ENCODE results near the gene GLB1L3.
A peak's percentile ranks its signal among the peaks of the same experiment; 100 is the strongest.

Gene GLB1L3

DNA sequence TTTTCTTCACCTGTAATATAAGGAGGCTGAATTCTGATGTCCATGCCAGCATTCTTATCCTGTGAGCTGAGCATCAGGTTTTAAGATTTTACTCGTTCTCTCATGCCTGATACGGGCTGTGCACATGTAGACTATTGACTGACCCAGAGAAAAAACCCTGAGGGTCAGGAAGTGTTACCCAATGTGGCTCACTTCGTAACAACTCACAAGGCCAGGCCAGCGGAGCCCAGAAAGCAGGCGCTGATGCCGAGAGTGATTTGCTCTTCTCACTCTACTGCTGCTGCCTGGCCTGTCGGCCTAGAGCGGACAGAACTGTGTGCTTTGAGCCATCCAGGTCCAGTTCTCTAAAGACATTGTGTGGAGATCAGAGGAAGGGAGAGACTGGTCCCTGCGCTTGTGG, 33.8 kb upstream of the GLB1L3 start:
- Histone ChIP-seq H3K4me1 (ENCODE audit: control insufficient read depth, low read length) (no peaks in the 10 kb centered on the region), H3K9me2 (replicated peaks; ENCODE audit: control insufficient read depth, low read length) (no peaks in the 10 kb centered on the region), H3K4me2 (ENCODE audit: low read length) (no peak overlapping the region), H3K4me3 (ENCODE audit: low read length) (no peak overlapping the region), H3K27ac (ENCODE audit: low read depth, low read length) (no peak overlapping the region), H3K27me3 (ENCODE audit: control insufficient read depth, low read length) (peaks cover 11% of the 10 kb centered on the region; the same call in 1 of the 2 replicates), H4K20me1 (ENCODE audit: control insufficient read depth, insufficient read depth, low read depth, low read length) (peaks cover 4% of the 10 kb centered on the region), H3F3A (ENCODE audit: control insufficient read depth, insufficient read depth) (no peaks in the 10 kb centered on the region), H3K79me2 (ENCODE audit: control insufficient read depth, low read length) (no peaks in the 10 kb centered on the region), H3K9me3 (ENCODE audit: control insufficient read depth, insufficient read depth, low read length) (no peaks in the 10 kb centered on the region), H3K36me3 (ENCODE audit: control insufficient read depth, low read length) (peaks cover 3% of the 10 kb centered on the region; the same call in 1 of the 2 replicates)
- TF ChIP-seq EZH2phosphoT487 (IDR thresholded peaks at IDR 0.05; ENCODE audit: borderline replicate concordance, low read length) (no peak), CTCF (IDR thresholded peaks at IDR 0.05; ENCODE audit: low read depth, low read length, poor library complexity, severe bottlenecking) (no peak)

DNA sequence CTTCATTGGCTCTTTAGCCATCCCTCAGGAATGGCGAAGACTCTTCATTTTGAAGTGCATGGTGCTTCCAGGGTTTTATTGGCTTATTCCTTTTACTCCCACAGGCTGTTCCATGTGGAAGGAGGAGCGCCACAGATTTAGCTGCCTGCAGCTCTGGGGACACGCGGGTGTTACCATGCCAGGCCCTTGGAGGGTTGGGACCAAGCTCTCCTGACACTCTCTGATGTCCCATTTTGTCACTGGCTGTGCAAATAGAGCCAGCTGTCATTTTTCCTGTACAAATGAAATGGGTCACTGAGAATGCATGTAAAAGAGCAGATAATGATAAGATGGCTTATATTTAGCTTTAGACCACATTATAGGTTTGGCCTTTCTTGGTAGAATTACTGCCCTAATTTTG, 32.3 kb upstream of the GLB1L3 start:
- TF ChIP-seq EZH2phosphoT487 (IDR thresholded peaks at IDR 0.05; ENCODE audit: borderline replicate concordance, low read length) (no peak), CTCF (IDR thresholded peaks at IDR 0.05; ENCODE audit: low read depth, low read length, poor library complexity, severe bottlenecking) (no peak)
- no peaks in the 10 kb centered on the region for H3K4me1 ChIP-seq (ENCODE audit: control insufficient read depth, low read length)
- peaks cover 7% of the 10 kb centered on the region; the same call in 1 of the 2 replicates for H3K27me3 ChIP-seq (ENCODE audit: control insufficient read depth, low read length)
- H3K4me3 ChIP-seq (ENCODE audit: low read length), result no peak overlapping the region
- no peaks in the 10 kb centered on the region for H3K9me3 ChIP-seq (ENCODE audit: control insufficient read depth, insufficient read depth, low read length)
- H3K36me3 ChIP-seq (ENCODE audit: control insufficient read depth, low read length), result peaks cover 18% of the 10 kb centered on the region
- H3F3A ChIP-seq (ENCODE audit: control insufficient read depth, insufficient read depth), result no peaks in the 10 kb centered on the region
- H3K27ac ChIP-seq (ENCODE audit: low read depth, low read length), result no peak overlapping the region
- H4K20me1 ChIP-seq (ENCODE audit: control insufficient read depth, insufficient read depth, low read depth, low read length), result peaks cover 4% of the 10 kb centered on the region
- no peaks in the 10 kb centered on the region for H3K9me2 ChIP-seq (replicated peaks; ENCODE audit: control insufficient read depth, low read length)
- H3K4me2 ChIP-seq (ENCODE audit: low read length), result no peak overlapping the region
- no peaks in the 10 kb centered on the region for H3K79me2 ChIP-seq (ENCODE audit: control insufficient read depth, low read length)

- H3K4me1 ChIP-seq (ENCODE audit: control insufficient read depth, low read length), result no peaks in the 10 kb centered on the region
- H3K36me3 ChIP-seq (ENCODE audit: control insufficient read depth, low read length), result peaks cover 24% of the 10 kb centered on the region
- TF ChIP-seq CTCF (IDR thresholded peaks at IDR 0.05; ENCODE audit: low read depth, low read length, poor library complexity, severe bottlenecking) (peak; percentile 77), EZH2phosphoT487 (IDR thresholded peaks at IDR 0.05; ENCODE audit: borderline replicate concordance, low read length) (no peak)
- H3K27me3 ChIP-seq (ENCODE audit: control insufficient read depth, low read length), result 0 out of 2 replicates have a peak, but pooled peaks cover 3% of the 10 kb centered on the region
- no peak overlapping the region for H3K4me3 ChIP-seq (ENCODE audit: low read length)
- no peak overlapping the region for H3K4me2 ChIP-seq (ENCODE audit: low read length)
- no peak overlapping the region for H3K27ac ChIP-seq (ENCODE audit: low read depth, low read length)
- H3K79me2 ChIP-seq (ENCODE audit: control insufficient read depth, low read length), result no peaks in the 10 kb centered on the region
- H3K9me3 ChIP-seq (ENCODE audit: control insufficient read depth, insufficient read depth, low read length), result no peaks in the 10 kb centered on the region
- H4K20me1 ChIP-seq (ENCODE audit: control insufficient read depth, insufficient read depth, low read depth, low read length), result peaks cover 4% of the 10 kb centered on the region
- no peaks in the 10 kb centered on the region for H3K9me2 ChIP-seq (replicated peaks; ENCODE audit: control insufficient read depth, low read length)
- no peaks in the 10 kb centered on the region for H3F3A ChIP-seq (ENCODE audit: control insufficient read depth, insufficient read depth)
These were observed 31.6 kb upstream of the GLB1L3 start for GRCh38 chr11:134244593-134244992.
